Keratinocyte (primary cell): Measurements from ENCODE around the gene ZNF564.

Source experiments
- CTCF ChIP-seq, 3 experiments: IDR thresholded peaks in 1 of 3; conservative IDR thresholded peaks in 1 of 3; optimal IDR thresholded peaks in 1 of 3; 2 replicates in 2 of 3; 3 replicates in 1 of 3; pipeline versions ENCODE3 to v1.5.1; 2011; ENCODE audit warnings: low read length in 3 of 3, mild to moderate bottlenecking in 3 of 3, moderate library complexity in 2 of 3, control low read depth in 1 of 3, inconsistent platforms in 1 of 3; ENCODE audit not compliant: insufficient read depth in 2 of 3; ENCODE audit errors: extremely low read depth in 1 of 3
- EZH2 ChIP-seq: IDR thresholded peaks from one replicate; pipeline ENCODE4 v1.6.1; 2012; ENCODE audit warnings: inconsistent platforms, mild to moderate bottlenecking, low read length, moderate library complexity

- no peak for TF ChIP-seq CTCF (optimal IDR thresholded peaks at IDR 0.05 in 1 of 3, IDR thresholded peaks at IDR 0.05 in 1 of 3, conservative IDR thresholded peaks at IDR 0.05 in 1 of 3; ENCODE audit: extremely low read depth in 1 of 3, insufficient read depth in 2 of 3, low read length in 3 of 3)
- TF ChIP-seq EZH2 = no peak
Measured at GRCh38 chr19:12574036-12574435, 22.8 kb upstream of the ZNF564 start.
